ENCODE measurements around the gene BTN1A1.
A peak's percentile ranks its signal among the peaks of the same experiment; 100 is the strongest.

The BTN1A1 gene

GRCh38 chr6:26552205-26552604, 52.1 kb downstream of the BTN1A1 start:
- H3K4me3 ChIP-seq (ENCODE audit: low read depth, low read length), result no peak overlapping the region
- no peak for TF ChIP-seq CTCF (IDR thresholded peaks at IDR 0.05; ENCODE audit: low read depth, low read length)

GRCh38 chr6:26552640-26553188, 52.6 kb downstream of the BTN1A1 start:
- peak overlapping the region; percentile 70 for H3K4me3 ChIP-seq (ENCODE audit: low read depth, low read length)
- TF ChIP-seq CTCF (IDR thresholded peaks at IDR 0.05; ENCODE audit: low read depth, low read length), result no peak

GRCh38 chr6:26553264-26553634, 53.1 kb downstream of the BTN1A1 start:
- peak overlapping the region; percentile 70 for H3K4me3 ChIP-seq (ENCODE audit: low read depth, low read length)

GRCh38 chr6:26553635-26554446, 53.7 kb downstream of the BTN1A1 start:
- peak overlapping the region; percentile 70 for H3K4me3 ChIP-seq (ENCODE audit: low read depth, low read length)
- no peak for TF ChIP-seq CTCF (IDR thresholded peaks at IDR 0.05; ENCODE audit: low read depth, low read length)

More at GRCh38 chr6:26553264-26553634, 53.1 kb downstream of the BTN1A1 start:
- TF ChIP-seq CTCF (IDR thresholded peaks at IDR 0.05; ENCODE audit: low read depth, low read length), result no peak

GRCh38 chr6:26554447-26554696, 54.3 kb downstream of the BTN1A1 start:
- peak overlapping the region; percentile 70 for H3K4me3 ChIP-seq (ENCODE audit: low read depth, low read length)
- no peak for TF ChIP-seq CTCF (IDR thresholded peaks at IDR 0.05; ENCODE audit: low read depth, low read length)

GRCh38 chr6:26554697-26555504, 54.8 kb downstream of the BTN1A1 start:
- no peak for TF ChIP-seq CTCF (IDR thresholded peaks at IDR 0.05; ENCODE audit: low read depth, low read length)
- peak overlapping the region; percentile 70 for H3K4me3 ChIP-seq (ENCODE audit: low read depth, low read length)
